H1 (cell line): ENCODE measurements around the gene NUP210L. TPM values are rescaled to one million over a fixed set of nuclear protein-coding genes. Genes with fewer than 3 reads are reported as not detected.

ENCODE experiments used
- CTCF ChIA-PET: fragments of 300-600 bp; sonication (Branson Sonifier 250); formaldehyde crosslinking; loops from one replicate; lab custom pipeline; 2021; ENCODE audit not compliant: partially characterized antibody; lab: Charles Lee
- POLR2A ChIA-PET: fragments of 300-600 bp; sonication (Branson Sonifier 250); formaldehyde crosslinking; loops from one replicate; lab custom pipeline; 2021; ENCODE audit warnings: inconsistent platforms; ENCODE audit not compliant: partially characterized antibody; lab: Charles Lee
- DNase-seq, 2 experiments: peaks; one replicate each; pipeline versions ENCODE4 v3.0.0 to v3.0.0-alpha.2; 2010 to 2022; ENCODE audit warnings: low spot score in 2 of 2, low read depth in 1 of 2, mixed read lengths in 1 of 2
- FAIRE-seq: peaks from 2 replicates; lab custom pipeline; 2011; peaks lifted over from hg19 to GRCh38; lab: Jason Lieb, UNC
- H2AFZ ChIP-seq: 2 replicates; pipeline ENCODE4 v1.8.1; 2012; ENCODE audit warnings: low read length, inconsistent platforms
- H2AK5ac ChIP-seq: 2 replicates; pipeline ENCODE4 v1.6.1; 2013; ENCODE audit warnings: low read depth, low read length
- H2BK120ac ChIP-seq: replicated peaks from 2 replicates; pipeline ENCODE3; 2013; ENCODE audit warnings: low read depth, low read length, inconsistent platforms
- H2BK12ac ChIP-seq: 2 replicates; pipeline ENCODE4 v1.6.1; 2013; ENCODE audit warnings: low read depth, low read length
- H2BK15ac ChIP-seq: 2 replicates; pipeline ENCODE4 v1.6.1; 2013; ENCODE audit warnings: low read length
- H2BK20ac ChIP-seq: 2 replicates; pipeline ENCODE4 v1.6.1; 2013; ENCODE audit warnings: low read length
- H2BK5ac ChIP-seq: 2 replicates; pipeline ENCODE4 v1.6.1; 2013; ENCODE audit warnings: low read depth, low read length
- H3K14ac ChIP-seq: 2 replicates; pipeline ENCODE4 v1.6.1; 2013; ENCODE audit warnings: inconsistent platforms; ENCODE audit not compliant: insufficient read length
- H3K18ac ChIP-seq: 2 replicates; pipeline ENCODE4 v1.6.1; 2013; ENCODE audit warnings: low read length; ENCODE audit errors: extremely low read depth
- H3K23ac ChIP-seq: 2 replicates; pipeline ENCODE4 v1.6.1; 2013; ENCODE audit warnings: inconsistent platforms; ENCODE audit not compliant: insufficient read length
- H3K23me2 ChIP-seq: 2 replicates; pipeline ENCODE4 v1.6.1; 2013; ENCODE audit warnings: low read depth, low read length
- H3K27ac ChIP-seq: 2 replicates; pipeline ENCODE4 v1.6.1; 2011; ENCODE audit warnings: low read depth, low read length, inconsistent platforms
- H3K27me3 ChIP-seq, 4 experiments: replicated peaks in 1 of 4; 1 replicate in 1 of 4; 2 replicates in 3 of 4; pipeline versions ENCODE4 v1.6.1 to v1.8.1; 2011 to 2013; ENCODE audit warnings: low read length in 3 of 4, mild to moderate bottlenecking in 3 of 4, inconsistent platforms in 2 of 4, mixed read lengths in 2 of 4, moderate library complexity in 1 of 4; ENCODE audit not compliant: control insufficient read depth in 3 of 4, insufficient read depth in 3 of 4; ENCODE audit errors: extremely low read depth in 1 of 4
- H3K36me3 ChIP-seq, 4 experiments: 2 replicates each; pipeline versions ENCODE4 v1.6.1 to v1.8.1; 2011 to 2013; ENCODE audit warnings: mild to moderate bottlenecking in 4 of 4, low read length in 3 of 4, moderate library complexity in 2 of 4, control low read depth in 1 of 4, inconsistent platforms in 1 of 4; ENCODE audit not compliant: insufficient read depth in 4 of 4, control insufficient read depth in 2 of 4
- H3K4ac ChIP-seq: replicated peaks from 2 replicates; pipeline ENCODE3; 2013; ENCODE audit warnings: low read length, low read depth, mixed read lengths, inconsistent platforms; ENCODE audit not compliant: insufficient read length
- H3K4me1 ChIP-seq, 4 experiments: replicated peaks in 1 of 4; 1 replicate in 1 of 4; 2 replicates in 3 of 4; pipeline versions ENCODE4 v1.6.1 to v1.8.1; 2011 to 2013; ENCODE audit warnings: low read length in 3 of 4, inconsistent platforms in 2 of 4, mixed read lengths in 1 of 4; ENCODE audit not compliant: insufficient read depth in 4 of 4, control insufficient read depth in 3 of 4
- H3K4me2 ChIP-seq, 2 experiments: 2 replicates each; pipeline versions ENCODE4 v1.6.1 to v1.8.1; 2011 to 2013; ENCODE audit warnings: low read depth in 2 of 2, low read length in 2 of 2, control low read depth in 1 of 2, inconsistent platforms in 1 of 2, mild to moderate bottlenecking in 1 of 2; ENCODE audit not compliant: insufficient read depth in 1 of 2
- H3K4me3 ChIP-seq, 4 experiments: fragments of 200-600, 300-600 bp in 1 of 4; sonication (generic), shearing (Covaris generic), sonication (Bioruptor Twin) in 1 of 4; 2 replicates each; pipeline versions ENCODE4 v1.5.1 to v1.8.1; 2011 to 2016; ENCODE audit warnings: low read length in 4 of 4, low read depth in 3 of 4, control low read depth in 2 of 4, inconsistent platforms in 2 of 4, mild to moderate bottlenecking in 2 of 4, mixed read lengths in 1 of 4, moderate library complexity in 1 of 4; ENCODE audit not compliant: insufficient read depth in 2 of 4; ENCODE audit errors: extremely low read depth in 1 of 4
- H3K56ac ChIP-seq: replicated peaks from 2 replicates; pipeline ENCODE3; 2013; ENCODE audit warnings: low read depth, mild to moderate bottlenecking, mixed read lengths, low read length, inconsistent platforms; ENCODE audit not compliant: insufficient read length
- H3K79me1 ChIP-seq: 2 replicates; pipeline ENCODE4 v1.6.1; 2013; ENCODE audit warnings: low read depth, low read length, control low read depth
- H3K79me2 ChIP-seq, 2 experiments: 2 replicates each; pipeline versions ENCODE4 v1.6.1 to v1.8.1; 2012 to 2013; ENCODE audit warnings: low read length in 2 of 2, mild to moderate bottlenecking in 2 of 2, inconsistent platforms in 1 of 2; ENCODE audit not compliant: insufficient read depth in 2 of 2, control insufficient read depth in 1 of 2
- H3K9ac ChIP-seq, 4 experiments: replicated peaks in 1 of 4; 1 replicate in 1 of 4; 2 replicates in 3 of 4; pipeline versions ENCODE4 v1.6.1 to v1.8.1; 2011 to 2013; ENCODE audit warnings: low read depth in 3 of 4, low read length in 3 of 4, control low read depth in 2 of 4, mild to moderate bottlenecking in 2 of 4, moderate library complexity in 2 of 4, inconsistent platforms in 1 of 4; ENCODE audit errors: extremely low read depth in 1 of 4
- H3K9me3 ChIP-seq, 2 experiments: 2 replicates each; pipeline versions ENCODE4 v1.6.1 to v1.8.1; 2012 to 2013; ENCODE audit warnings: mild to moderate bottlenecking in 2 of 2, moderate library complexity in 2 of 2, control low read depth in 1 of 2, inconsistent platforms in 1 of 2, low read depth in 1 of 2, low read length in 1 of 2, mixed read lengths in 1 of 2; ENCODE audit not compliant: insufficient read depth in 2 of 2
- H4K20me1 ChIP-seq, 2 experiments: replicated peaks in 1 of 2; 2 replicates each; pipeline versions ENCODE3 to v1.8.1; 2011 to 2013; ENCODE audit warnings: inconsistent platforms in 2 of 2, low read length in 2 of 2, mild to moderate bottlenecking in 1 of 2; ENCODE audit not compliant: insufficient read depth in 2 of 2, control insufficient read depth in 1 of 2
- H4K5ac ChIP-seq: 2 replicates; pipeline ENCODE4 v1.6.1; 2013; ENCODE audit warnings: low read length, low read depth, mixed read lengths, inconsistent platforms; ENCODE audit not compliant: insufficient read length
- H4K8ac ChIP-seq: 2 replicates; pipeline ENCODE4 v1.8.0; 2013; ENCODE audit warnings: mild to moderate bottlenecking, moderate library complexity, low read length, inconsistent platforms; ENCODE audit not compliant: insufficient read depth; ENCODE audit errors: extremely low read depth
- H4K91ac ChIP-seq: replicated peaks from 2 replicates; pipeline ENCODE3; 2013; ENCODE audit warnings: low read length, mixed read lengths, inconsistent platforms; ENCODE audit not compliant: insufficient read length
- CHD2 ChIP-seq: IDR thresholded peaks from 2 replicates; pipeline ENCODE4 v1.6.1; 2012; ENCODE audit warnings: low read length, improper control_type of control experiment
- EP300 ChIP-seq, 2 experiments: IDR thresholded peaks; 1 replicate in 1 of 2; 2 replicates in 1 of 2; pipeline ENCODE4 v1.6.1; 2011 to 2012; ENCODE audit warnings: low read depth in 2 of 2, low read length in 2 of 2, mild to moderate bottlenecking in 2 of 2, borderline replicate concordance in 1 of 2, inconsistent platforms in 1 of 2, moderate library complexity in 1 of 2
- NANOG ChIP-seq: IDR thresholded peaks from 2 replicates; pipeline ENCODE4 v1.6.1; 2011; ENCODE audit warnings: low read length, low read depth, mild to moderate bottlenecking, inconsistent platforms; ENCODE audit not compliant: insufficient read depth, poor library complexity, severe bottlenecking
- RNF2 ChIP-seq: fragments of 200-900, 300-1000 bp; sonication (generic); IDR thresholded peaks from 2 replicates; pipeline ENCODE4 v1.7.1; 2016; ENCODE audit warnings: borderline replicate concordance, low read depth, mild to moderate bottlenecking, antibody characterized with exemption, low read length; ENCODE audit not compliant: poor library complexity, severe bottlenecking; ENCODE audit errors: missing control alignments
- TAF1 ChIP-seq: IDR thresholded peaks from 2 replicates; pipeline ENCODE4 v1.6.1; 2011; ENCODE audit warnings: mild to moderate bottlenecking, low read depth, low read length
- TBP ChIP-seq: IDR thresholded peaks from 2 replicates; pipeline ENCODE4 v1.6.1; 2011; ENCODE audit warnings: low read depth, low read length, improper control_type of control experiment
- WGBS, 2 experiments: shearing (Covaris generic) in 1 of 2; methylation state at CpG; one replicate each; pipeline versions ENCODE4 v1.1.6 to v1.1.7; 2013 to 2015; ENCODE audit warnings: low lambda C conversion rate in 2 of 2, mixed read lengths in 2 of 2, inconsistent platforms in 1 of 2, low coverage in 1 of 2, missing lambda C conversion rate in 1 of 2; ENCODE audit not compliant: insufficient replicate concordance in 2 of 2, insufficient coverage in 1 of 2, insufficient read length in 1 of 2; ENCODE audit errors: extremely low coverage in 1 of 2, missing lambda C conversion rate in 1 of 2; 5-methylcytosine and 5-hydroxymethylcytosine counted together
- polyA plus RNA-seq, 7 experiments: library from polyadenylated mRNA; depleted of rRNA in 3 of 7; stranded (reverse) in 5 of 7; unstranded in 2 of 7; fragments of >200 nt in 5 of 7; fragments of 200-250 nt in 2 of 7; gene quantifications; 1 replicate in 5 of 7; 2 replicates in 1 of 7; 4 replicates in 1 of 7; pipeline versions ENCODE4 v1.2.1 to v1.2.3, GENCODE V29; 2011 to 2013; ENCODE audit warnings: missing spikeins in 2 of 7, mixed read lengths in 2 of 7
- total RNA-seq: library from RNA; stranded (reverse); fragmentation: NEBNext Ultra II Directional; extraction: Animal tissue kit (Norgen Biotek cat#: 25700); gene quantifications from 2 replicates; pipeline ENCODE4 v1.2.1, GENCODE V29; 2021

NUP210L gene
- total and polyA plus RNA-seq, 2 of the 8 experiments (the other 6 are each of a cell fraction or from before 2014, with no cell fraction given) = not detected

- H4K5ac ChIP-seq = peak within 1 kb of the TSS; percentile 31
- no peak within 1 kb of the TSS for H3K23ac ChIP-seq
- peaks cover 6% of the 10 kb centered on the region; the same call in 1 of the 2 replicates for H3K23me2 ChIP-seq
- WGBS, 2 experiments = 12% methylated on average over 26 of the region's 28 CpGs; no CpG with 5 or more reads in 1 of the 2 experiments
- H3K36me3 ChIP-seq = peaks cover 4 to 25% (median 20%) of the 10 kb centered on the region in 4 experiments; a peak in 6 of 8 replicates
- H2BK15ac ChIP-seq = no peak within 1 kb of the TSS
- peak within 1 kb of the TSS; percentile 53 to 98 (median 72) for H3K9ac ChIP-seq
- CTCF ChIA-PET = interaction anchor here (0.6 to 4.2 kb wide), 24 partner anchors 9 to 254 kb away, joined by 3 to 31 read pairs (median 4); partner anchors contain the start of genes CREB3L4, CRTC2 and RAB13
- peak within 1 kb of the TSS; percentile 60 for H4K8ac ChIP-seq
- peak within 1 kb of the TSS; percentile 78 for H3K18ac ChIP-seq
- H3K27ac ChIP-seq = peak within 1 kb of the TSS; percentile 55; the same call in 1 of the 2 replicates
- no peak within 1 kb of the TSS for H3K4ac ChIP-seq
- H2AFZ ChIP-seq = no peak within 1 kb of the TSS; the same call in 1 of the 2 replicates
- no peak within 1 kb of the TSS for H2AK5ac ChIP-seq
- peaks cover 0 to 18% of the 10 kb centered on the region in 2 experiments; a peak in 2 of 4 replicates for H3K79me2 ChIP-seq
- peaks cover 2 to 3% of the 10 kb centered on the region in 2 experiments for H4K20me1 ChIP-seq
- H2BK5ac ChIP-seq = peak within 1 kb of the TSS; percentile 4; the same call in 1 of the 2 replicates
- H2BK120ac ChIP-seq = no peak within 1 kb of the TSS
- DNase-seq = peak in 1 of 2 experiments; percentile 93
- no peaks in the 10 kb centered on the region for H3K27me3 ChIP-seq
- no peak within 1 kb of the TSS for H2BK20ac ChIP-seq
- H4K91ac ChIP-seq = peak within 1 kb of the TSS; percentile 39
- POLR2A ChIA-PET = interaction anchor here (0.9 to 11.4 kb wide), 18 partner anchors 8 to 150 kb away, joined by 3 to 75 read pairs (median 8); partner anchors contain the start of genes CREB3L4, CRTC2, GATAD2B and JTB
- H3K4me3 ChIP-seq = peak within 1 kb of the TSS; percentile 79 to 87 (median 80)
- no peak within 1 kb of the TSS for H2BK12ac ChIP-seq
- no peak for FAIRE-seq
- peak within 1 kb of the TSS; percentile 69 to 89 for H3K4me2 ChIP-seq
- H3K14ac ChIP-seq = no peak within 1 kb of the TSS
- peaks cover 0 to 5% (median 2%) of the 10 kb centered on the region in 4 experiments; a peak in 2 of 7 replicates for H3K4me1 ChIP-seq
- no peak within 1 kb of the TSS for H3K56ac ChIP-seq
- no peaks in the 10 kb centered on the region for H3K9me3 ChIP-seq
- H3K79me1 ChIP-seq = no peaks in the 10 kb centered on the region; the same call in 1 of the 2 replicates
- TF ChIP-seq RNF2 = no peak
- peak; percentile 59 for TF ChIP-seq TAF1
- TF ChIP-seq NANOG = peak; percentile 30
- TF ChIP-seq CHD2 = peak; percentile 54; the same call in 1 of the 2 replicates
- 0 out of 2 replicates have a peak, but pooled peaks have one; percentile 32 for TF ChIP-seq TBP
- TF ChIP-seq EP300 (IDR thresholded peaks at IDR 0.05; ENCODE audit: borderline replicate concordance in 1 of 2, low read depth in 2 of 2, low read length in 2 of 2) = peak in 1 of 2 experiments; percentile 50; a peak in 1 of 3 replicates
Observed at GRCh38 chr1:153946622-153947241, 208.1 kb downstream of the NUP210L start, which contains the start of gene DENND4B. TSS of gene DENND4B (minus strand) at chr1:153946718. CDS start at chr1:153944374, 2,344 bp downstream.
